Stimulated activated naive B cell treated with anti-CD40 and anti-IgM and Interleukin-4, amounts not matched to agents 10 μg/mL and 1 μg/mL and 100 μg/mL, for 72 hours (primary cell): ENCODE measurements around the gene NUDT15.
"Not testable (repeated sequence)": the region's sequence is repeated elsewhere in the genome, so short reads cannot be mapped to it uniquely, and the experiment has no call there.

Experiments
- ATAC-seq, 2 donors: fragments of 150-1000 bp; cut with Tn5 transposase; replicated peaks; 2 replicates each; pipeline ENCODE4 v1.10.0; 2021; ENCODE audit warnings: moderate library complexity in 1 of 2
- DNase-seq: peaks from one replicate; pipeline ENCODE4 v3.0.0; 2021
- H3K27ac Mint-ChIP-seq: one replicate; pipeline ENCODE4 v1.8.0; 2022; ENCODE audit warnings: mild to moderate bottlenecking, mixed read lengths
- H3K27me3 Mint-ChIP-seq, 2 donors: one replicate each; pipeline ENCODE4 v1.8.0; 2022; ENCODE audit warnings: mixed read lengths in 2 of 2
- H3K36me3 Mint-ChIP-seq, 2 donors: one replicate each; pipeline ENCODE4 v1.8.0; 2022; ENCODE audit warnings: mixed read lengths in 2 of 2, mild to moderate bottlenecking in 1 of 2
- H3K4me1 Mint-ChIP-seq, 2 donors: one replicate each; pipeline ENCODE4 v1.8.0; 2022; ENCODE audit warnings: mixed read lengths in 2 of 2, mild to moderate bottlenecking in 1 of 2
- H3K4me3 Mint-ChIP-seq, 2 donors: one replicate each; pipeline ENCODE4 v1.8.0; 2022; ENCODE audit warnings: mild to moderate bottlenecking in 2 of 2, mixed read lengths in 2 of 2, moderate library complexity in 1 of 2
- H3K9me3 Mint-ChIP-seq, 2 donors: one replicate each; pipeline ENCODE4 v1.8.0; 2022; ENCODE audit warnings: mixed read lengths in 2 of 2, mild to moderate bottlenecking in 1 of 2

NUDT15 gene

GRCh38 chr13:48014359-48014758 is 23.2 kb upstream of the NUDT15 start:
- Mint-ChIP-seq H3K27ac (no peak overlapping the region), H3K27me3 (no peaks in the 10 kb centered on the region), H3K36me3 (peaks cover 2 to 14% of the 10 kb centered on the region in 2 donors), H3K9me3 (no peaks in the 10 kb centered on the region), H3K4me1 (no peaks in the 10 kb centered on the region), H3K4me3 (no peak overlapping the region)
- no peak for ATAC-seq
- no peak for DNase-seq

- Mint-ChIP-seq H3K9me3 (peaks cover 4 to 7% of the 10 kb centered on the region in 2 donors), H3K27me3 (no peaks in the 10 kb centered on the region), H3K27ac (no peak overlapping the region), H3K36me3 (peaks cover 8 to 11% of the 10 kb centered on the region in 2 donors), H3K4me1 (no peaks in the 10 kb centered on the region), H3K4me3 (no peak overlapping the region)
- ATAC-seq = no peak
- no peak for DNase-seq
Measured at GRCh38 chr13:48018637-48019036, 18.9 kb upstream of the NUDT15 start.

- Mint-ChIP-seq H3K27me3 (no peaks in the 10 kb centered on the region), H3K4me1 (no peaks in the 10 kb centered on the region), H3K27ac (no peak overlapping the region), H3K9me3 (peaks cover 4 to 7% of the 10 kb centered on the region in 2 donors), H3K4me3 (no peak overlapping the region), H3K36me3 (peaks cover 8 to 11% of the 10 kb centered on the region in 2 donors)
- ATAC-seq (no peak), DNase-seq (no peak)
Measured at GRCh38 chr13:48019796-48020195, 17.7 kb upstream of the NUDT15 start.

- H3K27me3 Mint-ChIP-seq = no peaks in the 10 kb centered on the region
- ATAC-seq (no peak), DNase-seq (no peak)
- no peak overlapping the region for H3K27ac Mint-ChIP-seq
- no peak overlapping the region for H3K4me3 Mint-ChIP-seq
- H3K4me1 Mint-ChIP-seq = no peaks in the 10 kb centered on the region
- H3K36me3 Mint-ChIP-seq = peaks cover 18 to 35% of the 10 kb centered on the region in 2 donors
- peaks cover 7 to 10% of the 10 kb centered on the region in 2 donors for H3K9me3 Mint-ChIP-seq
Measured at GRCh38 chr13:48028066-48028465, 9.5 kb upstream of the NUDT15 start.

- H3K36me3 Mint-ChIP-seq = peaks cover 18 to 41% of the 10 kb centered on the region in 2 donors
Measured at GRCh38 chr13:48029859-48030258, 7.7 kb upstream of the NUDT15 start.

GRCh38 chr13:48038761-48039160 is 1.2 kb downstream of the NUDT15 start:
- Mint-ChIP-seq H3K4me1 (peaks cover 16 to 19% of the 10 kb centered on the region in 2 donors), H3K4me3 (peak overlapping the region; percentile 94 to 98), H3K27me3 (no peaks in the 10 kb centered on the region), H3K36me3 (peaks cover 10 to 28% of the 10 kb centered on the region in 2 donors), H3K27ac (peak overlapping the region; percentile 99), H3K9me3 (no peaks in the 10 kb centered on the region)
- no peak for DNase-seq
- no peak for ATAC-seq

More at GRCh38 chr13:48029859-48030258, 7.7 kb upstream of the NUDT15 start:
- H3K27me3 Mint-ChIP-seq = no peaks in the 10 kb centered on the region
- no peak for DNase-seq
- H3K9me3 Mint-ChIP-seq = peaks cover 7 to 9% of the 10 kb centered on the region in 2 donors
- ATAC-seq = no peak
- H3K4me3 Mint-ChIP-seq = no peak overlapping the region
- no peaks in the 10 kb centered on the region for H3K4me1 Mint-ChIP-seq
- H3K27ac Mint-ChIP-seq = no peak overlapping the region

- Mint-ChIP-seq H3K27me3 (no peaks in the 10 kb centered on the region), H3K27ac (no peak overlapping the region), H3K4me3 (no peak overlapping the region), H3K36me3 (peaks cover 8 to 21% of the 10 kb centered on the region in 2 donors), H3K9me3 (no peaks in the 10 kb centered on the region), H3K4me1 (peaks cover 16 to 19% of the 10 kb centered on the region in 2 donors)
- no peak for DNase-seq
- no peak for ATAC-seq
Measured at GRCh38 chr13:48040049-48040448, 2.5 kb downstream of the NUDT15 start.

- peaks cover 9 to 22% of the 10 kb centered on the region in 2 donors for H3K36me3 Mint-ChIP-seq
- H3K4me3 Mint-ChIP-seq = no peak overlapping the region
- ATAC-seq = no peak
- DNase-seq = no peak
- H3K4me1 Mint-ChIP-seq = peaks cover 16 to 19% of the 10 kb centered on the region in 2 donors
- H3K27ac Mint-ChIP-seq = peak overlapping the region; percentile 14
- H3K9me3 Mint-ChIP-seq = no peaks in the 10 kb centered on the region
- H3K27me3 Mint-ChIP-seq = no peaks in the 10 kb centered on the region
Measured at GRCh38 chr13:48040896-48041295, 3.4 kb downstream of the NUDT15 start.

GRCh38 chr13:48042894-48043293 is 5.4 kb downstream of the NUDT15 start:
- H3K4me3 Mint-ChIP-seq = no peak overlapping the region
- DNase-seq (no peak), ATAC-seq (no peak)
- peaks cover 17 to 34% of the 10 kb centered on the region in 2 donors for H3K36me3 Mint-ChIP-seq
- no peaks in the 10 kb centered on the region for H3K27me3 Mint-ChIP-seq
- H3K27ac Mint-ChIP-seq = peak overlapping the region; percentile 56
- no peaks in the 10 kb centered on the region for H3K9me3 Mint-ChIP-seq
- H3K4me1 Mint-ChIP-seq = peaks cover 9 to 16% of the 10 kb centered on the region in 2 donors

GRCh38 chr13:48043789-48044503 is 6.4 kb downstream of the NUDT15 start:
- H3K9me3 Mint-ChIP-seq = no peaks in the 10 kb centered on the region
- peaks cover 17 to 36% of the 10 kb centered on the region in 2 donors for H3K36me3 Mint-ChIP-seq
- no peaks in the 10 kb centered on the region for H3K27me3 Mint-ChIP-seq
- no peak overlapping the region for H3K4me3 Mint-ChIP-seq
- H3K27ac Mint-ChIP-seq = no peak overlapping the region
- no peak for ATAC-seq
- no peak for DNase-seq
- peaks cover 4 to 10% of the 10 kb centered on the region in 2 donors for H3K4me1 Mint-ChIP-seq

- no peak for DNase-seq
- H3K27me3 Mint-ChIP-seq = no peaks in the 10 kb centered on the region
- ATAC-seq = no peak
- H3K4me1 Mint-ChIP-seq = peaks cover 0 to 3% of the 10 kb centered on the region in 2 donors
- no peak overlapping the region for H3K4me3 Mint-ChIP-seq
- no peaks in the 10 kb centered on the region for H3K9me3 Mint-ChIP-seq
- H3K36me3 Mint-ChIP-seq = peaks cover 33 to 45% of the 10 kb centered on the region in 2 donors
- no peak overlapping the region for H3K27ac Mint-ChIP-seq
Measured at GRCh38 chr13:48050550-48050949, 13.0 kb downstream of the NUDT15 start.

GRCh38 chr13:48054601-48055000 is 17.1 kb downstream of the NUDT15 start:
- DNase-seq (no peak), ATAC-seq (no peak)
- no peak overlapping the region for H3K27ac Mint-ChIP-seq
- no peaks in the 10 kb centered on the region for H3K9me3 Mint-ChIP-seq
- H3K27me3 Mint-ChIP-seq = no peaks in the 10 kb centered on the region
- H3K4me3 Mint-ChIP-seq = no peak overlapping the region
- H3K4me1 Mint-ChIP-seq = peaks cover 0 to 7% of the 10 kb centered on the region in 2 donors
- H3K36me3 Mint-ChIP-seq = peaks cover 51 to 65% of the 10 kb centered on the region in 2 donors

GRCh38 chr13:48055712-48056111 is 18.2 kb downstream of the NUDT15 start:
- peaks cover 0 to 7% of the 10 kb centered on the region in 2 donors for H3K4me1 Mint-ChIP-seq
- H3K9me3 Mint-ChIP-seq = no peaks in the 10 kb centered on the region
- H3K27ac Mint-ChIP-seq = peak overlapping the region; percentile 6
- H3K4me3 Mint-ChIP-seq = no peak overlapping the region
- no peak for DNase-seq
- ATAC-seq = no peak
- peaks cover 54 to 68% of the 10 kb centered on the region in 2 donors for H3K36me3 Mint-ChIP-seq
- no peaks in the 10 kb centered on the region for H3K27me3 Mint-ChIP-seq

GRCh38 chr13:48058536-48058935 is 21.0 kb downstream of the NUDT15 start:
- not testable (repeated sequence) for H3K27me3 Mint-ChIP-seq, H3K27ac Mint-ChIP-seq, H3K9me3 Mint-ChIP-seq, H3K4me3 Mint-ChIP-seq, H3K4me1 Mint-ChIP-seq, ATAC-seq, DNase-seq
- H3K36me3 Mint-ChIP-seq = peaks cover 47 to 69% of the 10 kb centered on the region in 2 donors

GRCh38 chr13:48059951-48060350 is 22.4 kb downstream of the NUDT15 start:
- H3K36me3 Mint-ChIP-seq = peaks cover 49 to 74% of the 10 kb centered on the region in 2 donors
- not testable (repeated sequence) for H3K4me3 Mint-ChIP-seq, H3K27me3 Mint-ChIP-seq, H3K9me3 Mint-ChIP-seq, ATAC-seq, DNase-seq, H3K27ac Mint-ChIP-seq, H3K4me1 Mint-ChIP-seq
